HG03280 (cell line): Measurements from ENCODE around the gene LYPD1.

Experiments
- ATAC-seq: cut with Tn5 transposase; IDR thresholded peaks from one replicate; pipeline ENCODE4 v1.9.1; 2021; ENCODE audit warnings: mild to moderate bottlenecking, moderate library complexity; ENCODE audit not compliant: unreplicated experiment

LYPD1 gene

DNA sequence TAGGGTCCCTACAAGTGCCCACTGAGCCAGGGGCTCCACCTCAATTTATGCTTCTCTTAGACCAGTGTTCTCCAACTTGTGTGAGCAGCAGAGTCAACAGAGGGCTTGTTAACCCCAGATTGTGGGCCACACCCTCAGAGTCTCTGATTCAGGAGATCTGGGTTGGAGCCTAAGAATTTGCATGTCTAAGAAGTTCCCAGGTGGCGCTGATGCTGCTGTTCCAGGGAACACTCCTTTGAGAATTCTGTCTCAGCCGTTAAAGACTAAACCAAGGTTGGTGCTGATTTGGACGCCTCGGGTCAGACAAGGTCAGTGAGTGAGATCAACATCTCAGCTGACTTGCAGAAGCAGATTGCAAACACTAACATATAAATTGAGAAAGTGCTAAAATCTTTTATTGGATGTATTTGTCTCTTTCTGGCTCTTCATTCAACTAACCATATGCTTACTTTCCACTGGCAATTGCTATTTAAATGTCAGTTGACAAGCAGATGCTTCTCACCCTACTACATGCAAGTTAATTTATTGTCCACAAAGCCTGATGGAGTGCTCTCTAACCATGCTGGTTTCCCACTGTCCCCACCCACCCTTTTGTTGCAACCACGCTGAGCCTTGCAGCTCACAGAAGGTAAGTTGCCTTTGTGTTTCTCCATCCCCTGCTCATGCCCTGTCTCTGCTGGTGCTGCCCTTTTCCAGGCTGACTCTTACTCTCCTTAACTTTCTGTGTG is 31.5 kb downstream of the LYPD1 start:
- ATAC-seq = no peak

- no peak for ATAC-seq
These were observed 33.7 kb downstream of the LYPD1 start for GRCh38 chr2:132636346-132636745.

- ATAC-seq = no peak
These were observed 36.4 kb downstream of the LYPD1 start for GRCh38 chr2:132633635-132634034.

GRCh38 chr2:132632000-132632649 is 37.9 kb downstream of the LYPD1 start:
- no peak for ATAC-seq

DNA sequence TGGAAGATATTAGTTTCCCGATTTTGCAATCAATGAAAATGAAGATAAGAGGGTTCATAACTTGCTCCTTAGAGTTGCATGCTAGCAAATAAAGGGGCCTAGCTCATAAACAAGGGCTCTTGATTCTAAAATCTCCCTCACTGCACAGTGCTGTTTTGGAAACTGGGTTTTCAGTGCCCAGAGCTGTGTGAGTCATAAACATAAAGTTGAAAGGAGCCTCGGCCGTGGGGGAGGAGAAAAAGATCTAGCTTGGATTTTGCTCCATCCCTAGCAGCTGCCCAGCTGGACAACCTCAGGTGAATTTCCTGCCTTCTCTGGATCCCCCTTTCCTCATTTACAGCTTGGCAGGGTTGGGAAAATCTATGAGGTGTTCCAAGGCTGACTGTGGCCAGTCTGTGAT is 42.5 kb downstream of the LYPD1 start:
- ATAC-seq = no peak

DNA sequence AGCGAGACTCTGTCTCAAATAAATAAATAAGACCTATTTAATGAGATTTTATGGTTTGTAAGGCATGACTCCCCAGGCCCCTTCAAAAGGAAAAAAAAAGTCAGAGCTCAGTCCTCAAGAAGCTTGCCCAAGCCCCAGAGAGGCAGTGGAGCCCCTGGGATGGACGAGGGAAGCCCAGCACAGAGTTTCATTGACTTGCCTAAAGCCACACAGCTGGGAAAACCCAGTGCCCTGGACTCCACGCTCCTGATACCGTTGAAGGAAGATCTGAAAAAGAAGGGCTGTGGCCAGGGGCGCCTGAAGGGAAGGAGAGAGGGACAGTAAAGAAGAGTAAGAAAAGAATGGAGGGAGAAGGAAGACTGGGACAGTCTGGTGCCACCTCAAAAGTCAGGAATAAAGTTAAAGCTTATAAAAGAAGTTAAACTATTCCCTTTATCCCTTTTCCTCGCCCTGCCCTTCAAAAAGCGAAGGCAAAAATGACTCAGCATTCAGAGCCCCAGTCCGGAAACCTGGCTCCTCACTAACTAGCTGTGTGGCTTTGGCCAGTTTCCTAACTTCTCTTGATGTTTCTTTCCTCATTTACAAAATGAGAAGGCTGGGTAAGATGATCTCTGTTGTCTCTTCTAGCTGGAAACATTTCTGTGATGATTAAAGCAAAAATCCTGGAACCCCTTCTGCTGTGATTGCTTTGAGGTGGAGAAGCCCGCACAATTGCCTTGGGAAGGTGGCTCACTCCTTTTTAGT is 46.7 kb downstream of the LYPD1 start:
- no peak for ATAC-seq

DNA sequence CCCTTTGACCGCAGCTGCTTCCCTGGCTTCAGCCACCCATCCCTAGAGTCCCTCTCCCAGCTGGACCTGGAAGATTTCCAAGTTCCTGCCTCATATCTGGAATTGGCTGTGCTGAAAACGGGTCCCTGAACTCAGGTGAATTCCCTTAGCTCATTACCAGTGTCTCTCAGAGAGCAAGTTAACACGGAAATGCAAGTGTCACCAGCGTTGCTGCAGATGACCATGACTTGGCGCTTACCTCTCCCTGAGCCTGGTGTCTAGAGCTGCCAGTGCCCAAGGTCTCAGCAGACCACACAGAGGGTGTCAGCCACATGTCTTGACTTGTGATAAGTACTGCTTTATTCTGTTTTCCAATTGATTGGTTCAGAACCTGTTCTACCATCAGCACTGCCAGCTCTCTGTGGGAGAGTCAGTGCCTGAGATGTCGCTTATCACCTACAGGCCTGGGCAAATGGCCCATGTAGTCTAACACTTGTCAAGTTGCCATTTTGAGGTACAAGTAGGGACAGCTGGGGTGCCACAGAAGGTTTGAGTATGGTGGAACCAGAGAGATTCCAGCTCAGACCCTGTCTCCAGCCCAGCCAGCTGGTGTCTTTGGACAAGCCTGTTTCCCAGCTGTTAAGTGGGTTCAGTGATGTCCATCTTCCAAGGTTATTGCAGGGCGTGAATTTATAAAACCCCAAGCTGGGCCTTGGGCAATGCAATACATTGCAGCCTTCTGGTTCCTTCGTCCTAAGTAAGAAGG is 48.7 kb downstream of the LYPD1 start:
- ATAC-seq = no peak

DNA sequence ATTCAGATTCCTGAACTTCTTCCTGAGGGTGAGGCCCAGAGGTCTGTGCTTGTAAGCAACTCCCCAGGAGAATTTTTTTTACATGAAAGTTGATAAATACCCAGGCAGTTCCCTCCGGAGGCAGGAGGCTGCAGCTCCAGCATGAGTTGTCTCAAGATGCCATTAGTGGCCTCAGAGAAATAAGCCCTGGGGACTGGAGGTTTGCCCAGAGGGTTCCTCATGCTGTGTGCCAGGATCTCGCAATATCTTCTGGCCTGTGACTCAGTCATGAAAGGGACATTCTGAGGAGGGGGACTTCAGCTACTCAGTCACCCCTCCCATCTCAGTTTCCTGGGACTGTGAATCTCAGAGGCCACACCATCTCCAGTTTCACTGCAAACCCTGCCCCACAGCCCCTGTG is 49.9 kb downstream of the LYPD1 start:
- no peak for ATAC-seq

DNA sequence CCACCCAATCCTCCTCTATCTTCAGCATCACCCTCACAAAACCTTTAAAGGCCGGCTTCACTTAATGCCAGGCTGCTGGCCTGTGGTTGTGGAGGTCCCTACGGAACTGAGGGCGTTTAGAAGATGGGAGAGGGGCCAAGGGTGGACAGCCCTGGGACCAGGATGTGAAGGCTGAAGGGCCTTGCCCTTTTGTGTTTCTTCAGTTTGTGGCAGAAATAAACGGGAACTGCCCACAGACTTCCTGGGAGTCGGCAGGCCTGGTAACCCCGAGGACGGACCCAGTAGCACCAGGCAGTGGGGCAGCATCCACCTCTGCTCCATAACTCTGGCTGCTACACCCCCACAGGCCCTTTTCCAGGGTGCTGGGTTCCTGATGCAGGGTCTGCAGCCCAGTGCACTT is 51.3 kb downstream of the LYPD1 start:
- ATAC-seq = no peak

DNA sequence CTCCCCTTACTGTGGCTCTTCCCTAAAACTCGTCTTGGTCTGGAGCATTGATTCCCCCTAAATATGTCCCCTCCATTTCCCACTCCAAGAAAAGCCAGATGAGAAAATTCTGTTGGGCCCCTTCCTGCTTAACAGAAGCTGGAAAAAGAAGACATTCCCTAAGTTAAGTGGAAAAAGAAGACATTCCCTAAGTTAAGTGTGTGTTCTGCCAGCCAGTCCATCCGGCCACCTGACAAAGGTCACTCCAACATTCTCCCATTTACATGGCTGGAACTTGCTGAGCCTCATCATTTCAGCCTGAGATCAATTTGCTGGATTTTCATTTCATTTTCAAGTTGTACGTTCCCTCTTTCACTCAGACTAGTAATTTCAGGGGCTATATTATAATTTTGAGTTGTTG is 52.0 kb downstream of the LYPD1 start:
- ATAC-seq = no peak

GRCh38 chr2:132615329-132616085 is 54.5 kb downstream of the LYPD1 start:
- no peak for ATAC-seq

DNA sequence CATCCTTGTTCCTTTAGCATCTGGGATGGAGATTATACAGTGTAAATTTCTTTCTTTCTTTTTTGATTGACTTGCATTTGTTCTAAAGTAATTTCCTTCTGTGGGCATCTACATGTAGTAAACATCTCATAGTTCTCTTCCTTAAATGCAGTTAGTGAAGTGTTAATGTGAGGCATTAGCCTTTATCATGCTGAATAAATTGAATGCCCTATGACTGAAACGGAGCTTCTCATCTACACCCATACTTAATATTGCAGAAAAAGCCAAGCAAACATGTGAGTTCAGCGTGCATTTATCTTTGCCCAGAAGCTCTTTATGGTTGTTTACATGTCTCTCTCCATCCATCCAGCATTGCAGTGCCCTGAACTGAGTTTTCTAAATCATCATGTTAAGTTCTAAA is 58.3 kb downstream of the LYPD1 start:
- no peak for ATAC-seq

DNA sequence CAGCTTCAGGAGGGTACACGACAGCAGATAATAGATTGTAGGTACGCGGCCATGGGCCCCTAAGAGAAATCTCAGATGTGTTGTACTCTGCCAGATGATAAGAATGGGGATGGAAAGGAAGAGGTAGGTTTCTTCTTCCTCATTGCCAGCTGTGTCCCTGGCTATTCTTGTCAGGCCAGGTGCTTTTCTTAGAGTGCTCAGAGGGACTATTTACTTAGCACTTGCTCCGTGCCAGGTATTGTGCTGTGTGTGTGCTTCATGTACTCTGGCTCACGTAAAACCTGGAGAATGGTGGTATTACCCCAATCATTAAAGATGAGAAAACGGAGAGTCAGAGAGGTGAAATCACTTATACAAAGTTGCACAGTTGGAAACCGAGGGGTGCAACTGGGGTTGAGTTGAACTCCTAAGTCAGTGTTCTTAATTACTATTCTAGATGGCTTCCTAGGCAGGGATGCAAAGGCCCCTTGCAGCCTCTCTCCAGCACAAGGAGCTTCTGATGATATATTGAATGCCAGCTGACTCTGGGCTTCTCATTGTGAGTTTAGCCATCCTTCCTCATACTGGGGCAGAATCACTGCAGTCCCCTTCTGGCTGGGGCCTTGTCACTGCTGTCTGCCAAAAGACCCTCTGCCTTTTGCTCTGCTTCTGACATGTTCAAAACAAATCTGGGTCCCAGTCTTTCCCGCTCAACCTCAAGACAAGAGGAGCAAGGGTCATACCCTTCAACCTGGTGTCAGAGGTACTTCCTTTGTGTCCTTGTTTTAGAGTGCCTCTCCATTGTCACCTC is 60.7 kb downstream of the LYPD1 start:
- no peak for ATAC-seq

GRCh38 chr2:132608311-132608710 is 61.7 kb downstream of the LYPD1 start:
- ATAC-seq = no peak

GRCh38 chr2:132607426-132608090 is 62.4 kb downstream of the LYPD1 start:
- ATAC-seq = no peak

DNA sequence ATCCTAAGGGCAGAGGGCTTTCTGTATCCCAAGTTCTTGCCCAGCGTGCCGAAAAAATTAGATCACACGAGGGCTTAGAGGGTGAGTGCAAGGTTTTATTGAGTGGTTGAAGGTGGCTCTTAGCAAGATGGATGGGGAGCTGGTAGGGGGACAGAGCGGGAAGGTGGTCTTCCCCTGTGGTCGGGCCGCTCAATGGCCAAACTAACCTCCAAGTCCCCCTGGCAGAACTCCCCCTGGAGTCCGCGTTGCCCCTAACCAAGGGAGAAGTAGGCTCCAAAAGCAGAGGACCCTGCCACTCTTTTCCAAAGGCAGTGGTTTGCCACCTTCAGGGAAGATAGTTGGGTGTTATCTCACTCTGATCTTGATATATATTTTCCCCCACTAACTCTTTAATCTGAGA is 63.4 kb downstream of the LYPD1 start:
- no peak for ATAC-seq

DNA sequence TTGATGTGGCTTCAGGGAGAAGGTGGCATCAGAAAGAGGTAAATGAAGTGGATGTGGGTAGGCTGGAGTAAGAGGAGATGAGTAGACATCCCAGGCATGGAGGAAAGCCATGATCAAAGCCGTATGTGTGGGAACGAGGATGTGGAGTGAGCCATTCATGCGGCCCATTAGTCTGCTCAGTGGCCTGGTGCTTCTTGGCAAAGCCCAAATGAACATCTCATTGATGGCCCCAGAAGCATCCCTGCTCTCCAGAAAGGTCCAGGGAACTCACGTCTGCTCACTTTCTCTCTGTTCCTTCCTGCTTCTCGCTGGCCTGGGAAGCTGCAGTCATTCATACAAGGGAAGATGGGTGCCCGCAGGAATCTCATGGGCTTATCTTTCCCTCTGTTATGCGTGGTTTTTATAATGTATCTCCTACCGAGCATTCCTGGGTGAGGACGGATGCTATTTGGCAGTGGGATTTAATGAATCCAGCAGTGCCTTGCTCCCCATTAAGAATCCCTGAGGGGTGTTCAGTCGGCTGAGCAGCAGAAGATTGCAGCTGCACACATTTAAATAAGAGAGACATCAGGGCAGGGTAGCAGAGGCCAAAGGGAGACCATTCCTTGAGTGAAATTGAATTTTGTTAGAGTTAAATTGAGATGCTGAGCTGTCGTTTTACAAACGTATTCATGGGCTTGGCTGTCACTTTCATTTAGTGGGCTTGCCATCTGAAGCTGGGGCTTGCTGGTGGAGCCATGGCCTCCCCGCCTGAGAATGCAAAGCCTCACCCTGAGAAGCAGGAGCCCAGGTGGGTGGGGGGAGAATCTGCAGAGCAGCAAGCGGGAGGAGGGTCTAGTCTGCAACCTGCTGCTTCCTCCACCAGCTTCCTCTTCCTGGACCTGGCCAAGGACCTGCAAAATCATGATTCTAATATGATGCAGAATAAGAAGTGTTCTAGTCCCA is 64.5 kb downstream of the LYPD1 start:
- ATAC-seq = no peak

GRCh38 chr2:132604561-132604960 is 65.4 kb downstream of the LYPD1 start:
- ATAC-seq = no peak
